GM19328 (cell line): Measurements from ENCODE around the gene ZBTB20.

Experiments used
- ATAC-seq: cut with Tn5 transposase; IDR thresholded peaks from one replicate; pipeline ENCODE4 v1.9.1; 2021; ENCODE audit warnings: mild to moderate bottlenecking, moderate library complexity; ENCODE audit not compliant: unreplicated experiment

ZBTB20 gene

DNA sequence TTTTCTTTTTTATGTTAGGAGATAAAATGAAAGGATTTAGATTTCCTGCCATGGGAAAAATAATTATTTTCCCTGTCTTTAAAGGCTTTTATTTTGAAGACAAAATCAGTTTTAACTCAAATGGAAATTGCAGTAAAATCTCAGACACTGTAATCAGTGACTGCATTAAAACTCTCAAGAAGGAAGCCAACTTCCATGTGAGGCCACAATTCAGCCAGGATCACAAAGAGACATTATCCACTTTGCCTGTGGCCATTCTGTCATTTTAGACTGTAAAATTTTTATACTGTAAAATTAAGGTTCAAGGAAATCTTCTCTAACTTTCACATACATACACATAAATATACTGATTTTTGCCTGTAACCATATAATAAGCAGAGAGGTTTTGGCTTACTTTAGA, 549.2 kb downstream of the ZBTB20 start:
- ATAC-seq: no peak

DNA sequence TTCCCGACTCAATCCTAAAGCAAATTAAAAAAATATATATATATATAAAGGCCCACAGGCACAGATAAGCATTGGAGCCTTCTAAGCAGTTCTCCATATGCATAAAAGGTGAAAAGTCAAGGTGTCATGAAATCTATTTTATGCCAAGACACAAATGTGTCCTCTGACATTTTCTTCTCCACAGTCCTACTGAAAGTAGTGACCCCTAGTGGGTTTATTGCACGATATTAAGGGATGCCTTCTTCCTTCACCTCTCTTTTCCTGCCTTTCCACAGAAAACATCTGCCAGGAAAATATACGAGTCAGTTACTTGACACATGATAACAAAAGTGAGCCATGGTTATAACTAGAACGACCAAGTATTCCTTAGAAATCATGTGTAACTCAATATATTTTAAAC, 550.1 kb downstream of the ZBTB20 start:
- no peak for ATAC-seq

DNA sequence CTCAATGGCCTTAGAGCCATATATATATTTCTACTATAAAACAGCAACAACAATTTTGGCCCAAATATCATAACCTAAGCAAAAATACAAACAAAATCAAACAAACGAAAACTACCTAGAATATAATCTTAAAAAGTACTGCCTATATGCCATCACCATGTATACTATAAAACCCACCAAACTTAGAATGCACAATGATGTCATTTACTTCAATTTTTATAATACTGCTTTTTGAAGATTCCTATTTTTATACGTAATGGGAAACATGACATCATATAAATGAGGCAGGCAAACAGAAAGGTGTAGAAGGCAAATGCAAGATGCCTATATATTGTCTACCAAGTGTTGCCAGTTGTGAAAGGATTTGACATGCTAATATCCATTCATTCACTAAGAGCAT, 550.9 kb downstream of the ZBTB20 start:
- no peak for ATAC-seq

DNA sequence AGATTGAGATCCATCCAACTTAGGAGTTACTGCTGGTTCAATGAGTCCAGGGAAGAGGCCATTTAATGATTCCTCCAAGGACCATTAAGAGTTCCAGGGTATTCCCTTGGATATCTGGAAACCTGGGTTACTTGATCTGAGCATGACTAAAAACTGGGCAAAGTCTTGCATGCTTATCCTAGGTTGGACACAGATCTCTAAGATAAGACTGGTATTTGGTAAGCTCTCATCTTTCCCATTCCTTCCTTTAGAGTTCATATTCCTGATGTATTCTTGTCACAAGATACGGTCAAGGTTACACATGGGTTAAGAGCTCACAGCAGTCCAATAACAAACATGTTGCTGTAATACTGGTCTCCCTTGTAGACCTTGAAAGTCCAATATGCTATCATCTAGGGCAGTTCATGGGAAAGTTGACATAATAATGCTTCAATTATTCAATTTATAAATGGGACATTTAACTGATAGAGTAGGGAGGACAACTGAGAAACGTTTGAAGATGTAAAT, 551.5 kb downstream of the ZBTB20 start:
- ATAC-seq: no peak

DNA sequence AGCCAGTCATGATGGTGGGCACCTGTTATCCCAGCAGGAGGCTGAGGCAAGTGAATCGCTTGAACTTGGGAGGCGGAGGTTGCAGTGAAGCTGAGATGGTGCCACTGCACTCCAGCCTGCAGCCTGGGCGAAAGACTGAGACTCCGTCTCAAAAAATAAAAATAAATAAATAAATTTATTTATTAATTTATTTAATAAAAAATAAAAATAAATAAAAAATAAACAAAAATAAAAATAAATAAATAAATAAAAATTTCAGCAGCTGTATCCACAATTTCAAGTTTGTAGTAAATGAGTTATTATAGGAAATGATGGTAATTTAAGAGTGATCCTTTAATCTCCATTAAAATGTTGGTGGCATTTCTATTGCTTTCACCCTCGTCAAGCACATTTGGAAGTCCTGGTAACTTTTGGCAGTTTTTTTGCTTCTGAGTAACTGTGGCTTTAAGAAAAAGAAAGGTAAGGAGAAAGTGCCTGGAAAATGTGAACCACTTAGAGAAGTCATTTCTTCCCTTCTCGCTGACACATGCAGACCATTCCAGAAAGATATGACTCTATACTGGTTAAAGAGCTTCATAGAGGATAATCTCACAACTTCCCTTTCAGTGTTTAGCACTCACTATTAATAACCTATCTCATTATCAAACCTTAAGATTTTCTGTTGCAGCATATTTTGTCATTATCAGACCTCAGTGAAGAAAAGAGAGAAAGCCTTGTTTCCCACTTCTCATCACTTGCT, 556.6 kb downstream of the ZBTB20 start:
- no peak for ATAC-seq

DNA sequence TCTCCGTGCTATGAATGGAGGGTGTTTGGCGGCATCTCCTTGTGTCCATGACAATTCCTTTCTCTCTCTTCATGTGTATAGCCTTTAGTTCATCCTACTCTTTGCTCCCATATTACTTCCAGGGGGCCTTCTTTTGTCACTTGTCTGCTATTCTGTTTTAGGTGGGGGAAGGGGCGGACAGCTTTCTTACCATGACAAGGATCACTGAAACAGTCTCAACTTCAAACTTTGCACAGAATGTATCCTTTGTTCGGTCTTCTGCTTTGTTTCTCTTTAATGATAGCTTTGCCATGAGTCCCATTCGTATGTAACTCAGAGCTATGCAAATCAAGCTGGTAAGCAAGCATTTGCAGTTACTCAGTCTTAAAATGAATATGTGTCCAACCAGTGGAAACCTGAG, 559.1 kb downstream of the ZBTB20 start:
- ATAC-seq: no peak

DNA sequence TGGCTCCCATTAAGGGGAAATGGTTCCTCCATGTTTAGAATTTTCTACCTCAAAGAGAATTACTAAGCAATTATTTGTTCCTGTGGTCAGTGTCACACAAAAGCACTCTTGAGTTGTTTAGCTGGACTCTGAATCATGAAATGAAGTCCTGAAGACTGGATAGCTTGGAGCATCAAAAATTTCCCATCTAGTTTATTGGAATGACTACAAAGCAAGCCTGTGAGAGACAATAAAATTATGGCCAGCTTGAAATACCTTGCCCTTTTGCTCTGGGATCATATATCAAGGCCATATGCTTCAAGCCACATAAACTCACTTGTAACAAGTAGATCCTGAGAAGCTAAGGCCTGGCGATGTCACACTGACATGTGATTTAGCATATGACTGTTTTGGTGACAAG, 561.0 kb downstream of the ZBTB20 start:
- ATAC-seq: no peak

DNA sequence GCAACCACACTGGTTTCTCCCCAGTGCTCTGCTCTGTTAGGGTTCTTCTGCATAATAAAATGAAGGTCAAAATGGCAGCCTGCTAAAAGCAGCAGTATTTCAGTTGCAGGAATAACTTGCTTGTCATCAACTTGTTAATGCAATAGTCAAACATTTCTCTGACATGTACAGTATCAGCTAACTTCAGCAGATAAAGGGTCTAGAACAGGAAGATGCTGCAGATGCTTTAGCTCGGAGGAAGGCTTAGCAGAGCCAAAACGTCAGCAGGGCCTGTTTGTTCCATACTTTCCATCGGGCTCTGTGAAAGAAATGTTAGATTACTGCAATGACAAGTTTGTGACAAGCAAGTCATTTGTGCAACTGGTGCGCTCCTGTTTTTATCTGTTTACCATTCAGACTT, 561.4 kb downstream of the ZBTB20 start:
- no peak for ATAC-seq

DNA sequence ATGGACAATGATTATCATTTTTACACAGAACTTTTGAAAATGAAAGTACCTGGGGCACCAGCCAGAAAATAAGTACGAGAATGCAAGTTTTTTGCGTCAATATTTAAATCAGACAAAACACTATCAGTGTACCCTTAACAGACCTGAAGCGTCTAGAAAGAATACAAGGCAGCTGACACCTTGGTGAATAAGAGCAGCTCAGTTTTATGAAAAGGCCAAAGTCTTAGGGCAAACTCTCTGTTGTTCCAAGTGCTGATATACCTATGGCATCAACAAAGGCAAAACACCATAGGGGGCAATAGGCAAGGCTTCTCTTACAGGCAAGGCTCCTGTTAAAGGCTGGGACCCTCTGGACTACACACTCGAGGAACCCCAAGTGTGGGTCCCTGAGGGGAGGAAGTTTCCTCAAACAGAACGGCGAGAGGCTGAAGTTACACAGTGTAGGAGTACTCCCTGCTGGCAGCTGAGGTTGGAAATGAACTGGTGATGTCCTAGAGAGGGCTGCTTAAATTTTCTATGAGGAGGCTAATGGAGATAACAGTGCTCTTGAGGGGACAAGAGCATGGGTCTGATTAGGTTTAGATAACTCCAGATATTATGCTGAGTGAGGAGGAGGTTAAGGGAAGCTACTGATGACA, 562.2 kb downstream of the ZBTB20 start:
- ATAC-seq: no peak

DNA sequence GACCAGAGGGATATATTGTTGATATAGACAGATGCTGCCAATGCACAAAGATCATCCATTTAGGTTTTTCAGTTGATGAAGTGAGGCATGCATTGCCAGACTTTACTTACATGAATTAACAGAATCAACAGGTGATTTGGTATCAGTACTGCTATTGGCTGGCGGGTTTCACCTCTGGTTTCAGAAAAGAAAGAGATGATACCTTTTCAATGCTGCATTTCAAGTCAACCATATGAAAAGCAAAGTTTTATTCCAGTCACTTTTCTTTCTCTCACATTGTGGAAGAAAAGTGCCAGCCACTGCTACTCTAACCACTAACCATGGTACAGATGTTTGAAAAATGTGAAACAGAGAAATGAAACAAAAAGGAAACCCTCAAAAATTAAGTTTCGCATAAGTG, 564.2 kb downstream of the ZBTB20 start:
- peak; percentile 56 for ATAC-seq

DNA sequence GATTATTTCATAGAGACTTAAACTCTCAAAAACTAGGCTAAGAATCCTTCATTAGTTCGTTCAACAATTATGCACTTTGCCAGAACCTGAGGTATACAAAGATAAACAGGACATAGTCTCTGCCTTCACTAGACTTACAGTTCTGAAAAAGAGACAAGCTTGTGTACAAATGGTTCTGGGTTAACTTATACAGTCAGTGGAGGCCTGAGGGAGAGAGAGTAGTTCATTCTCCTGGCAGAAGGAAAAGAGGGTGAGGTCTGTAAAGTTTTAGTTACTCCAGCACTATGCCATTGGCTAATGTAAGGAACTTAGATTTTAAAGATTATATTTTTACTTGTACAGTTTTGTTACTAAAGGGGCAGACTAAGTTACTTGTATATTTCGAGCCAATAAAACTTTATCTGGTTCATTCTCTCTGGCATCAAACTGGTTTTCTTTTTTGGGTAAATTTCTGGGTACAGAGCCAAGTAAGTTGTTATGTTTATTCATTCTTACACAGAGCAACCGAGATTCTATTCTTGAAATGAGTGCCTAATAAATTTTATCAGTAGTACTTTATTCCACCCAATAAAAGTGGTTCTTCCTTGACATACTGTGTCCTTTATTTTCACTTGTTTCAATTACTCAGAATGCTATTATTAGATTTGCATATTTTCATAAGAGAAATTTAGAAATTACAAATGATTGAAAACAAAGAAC, 574.6 kb downstream of the ZBTB20 start:
- no peak for ATAC-seq

DNA sequence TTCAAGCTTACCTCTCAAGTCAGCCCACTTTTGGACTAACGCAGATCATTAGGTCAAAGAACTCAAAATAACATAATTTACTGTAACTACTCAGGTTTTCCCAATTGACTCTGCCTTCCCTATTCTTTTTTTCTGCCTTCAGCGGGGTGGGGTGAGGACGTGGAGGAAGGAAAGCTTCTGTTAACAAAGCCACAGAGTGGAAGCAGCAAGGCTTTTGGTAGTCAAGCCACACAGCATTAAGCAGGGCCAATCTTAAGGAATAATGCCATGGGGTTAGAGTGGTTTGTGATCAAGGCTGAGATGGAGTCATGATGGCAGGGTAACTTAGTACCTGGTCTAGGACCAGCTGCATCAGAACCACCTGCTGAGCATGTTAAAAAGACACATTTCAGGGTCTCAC, 575.7 kb downstream of the ZBTB20 start:
- ATAC-seq: no peak

DNA sequence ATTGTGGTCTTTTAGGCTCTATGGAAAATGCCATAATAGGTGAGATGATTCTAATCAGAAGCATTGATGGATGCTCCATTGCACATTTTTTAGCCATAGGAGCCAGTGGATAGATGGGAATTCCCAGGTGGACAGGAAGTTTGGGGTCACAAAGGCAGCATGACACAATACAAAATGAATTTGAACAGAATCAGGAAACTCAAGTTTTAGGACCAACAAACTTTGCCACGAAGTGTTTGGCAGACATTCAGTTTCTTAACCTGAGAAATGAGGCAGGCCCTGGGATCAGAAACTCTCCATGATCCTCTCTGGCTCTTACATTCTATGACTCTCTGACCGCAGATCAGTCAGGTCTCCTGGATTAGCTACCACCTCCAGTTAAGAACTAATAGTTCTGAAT, 577.9 kb downstream of the ZBTB20 start:
- no peak for ATAC-seq

DNA sequence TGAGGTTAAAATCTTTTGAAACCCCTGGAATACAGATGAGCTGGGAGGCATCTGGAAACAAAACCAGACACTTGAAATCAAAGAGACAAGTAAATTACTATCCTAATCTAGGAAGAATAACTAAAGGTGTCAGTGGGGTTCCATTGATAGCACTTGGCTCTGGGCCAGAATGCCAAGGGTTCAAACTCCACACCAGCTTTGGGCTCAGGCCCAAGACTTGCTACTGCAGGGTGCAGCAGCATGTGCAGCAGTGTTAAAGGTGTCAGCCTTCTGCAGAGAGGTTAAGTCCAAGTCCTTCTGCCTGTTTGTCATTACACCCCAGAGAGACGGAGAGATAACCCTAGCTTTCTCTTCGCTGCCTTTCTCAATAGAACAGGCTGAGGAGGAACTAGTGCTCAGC, 579.3 kb downstream of the ZBTB20 start:
- ATAC-seq: no peak

DNA sequence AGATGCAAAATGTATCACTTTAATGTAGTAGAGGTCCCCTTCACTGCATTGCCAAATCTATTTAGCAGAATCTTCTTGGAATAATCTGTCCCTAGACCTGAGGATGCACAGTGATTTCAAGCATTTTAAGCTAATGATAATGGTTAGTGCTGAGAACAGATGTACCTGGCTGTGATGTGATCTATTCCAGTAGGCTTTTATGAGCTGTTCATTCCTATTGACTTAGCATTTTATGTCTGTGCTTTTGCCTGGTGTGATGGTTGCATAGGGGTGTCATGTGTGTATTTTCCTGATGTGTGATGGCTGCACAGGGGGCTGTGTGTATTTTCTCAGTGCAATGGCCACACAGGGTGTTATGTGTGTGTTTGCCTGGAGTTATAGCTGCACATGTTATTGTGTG, 580.3 kb downstream of the ZBTB20 start:
- ATAC-seq: no peak

DNA sequence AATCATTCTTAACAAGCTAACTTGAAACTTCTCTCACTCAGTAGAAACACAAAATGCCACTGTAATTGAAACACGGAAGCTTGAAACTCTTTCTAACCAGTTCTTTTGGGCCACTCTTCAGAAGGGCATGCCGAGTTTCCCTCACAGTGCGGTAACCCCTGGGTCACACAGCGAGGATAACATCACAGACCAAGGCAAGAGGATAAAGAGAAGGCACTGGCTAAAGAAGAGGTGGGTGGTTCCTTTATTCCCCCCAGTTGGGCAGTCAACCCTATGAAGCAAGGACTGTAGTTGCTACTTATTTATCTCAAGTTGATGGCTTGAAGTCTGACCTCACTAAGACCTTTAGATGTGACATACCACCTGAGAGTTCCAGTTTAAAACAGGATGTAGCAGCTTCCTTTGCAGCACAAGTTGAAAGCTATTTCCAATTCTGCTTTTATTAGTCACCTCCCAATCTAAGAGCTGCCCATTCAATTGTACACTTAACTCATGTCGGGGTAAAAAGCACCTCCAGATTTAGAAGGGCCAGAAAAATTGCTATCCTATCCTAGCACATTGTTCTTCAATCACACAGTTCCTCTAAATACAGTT, 580.8 kb downstream of the ZBTB20 start:
- ATAC-seq: peak; percentile 57

DNA sequence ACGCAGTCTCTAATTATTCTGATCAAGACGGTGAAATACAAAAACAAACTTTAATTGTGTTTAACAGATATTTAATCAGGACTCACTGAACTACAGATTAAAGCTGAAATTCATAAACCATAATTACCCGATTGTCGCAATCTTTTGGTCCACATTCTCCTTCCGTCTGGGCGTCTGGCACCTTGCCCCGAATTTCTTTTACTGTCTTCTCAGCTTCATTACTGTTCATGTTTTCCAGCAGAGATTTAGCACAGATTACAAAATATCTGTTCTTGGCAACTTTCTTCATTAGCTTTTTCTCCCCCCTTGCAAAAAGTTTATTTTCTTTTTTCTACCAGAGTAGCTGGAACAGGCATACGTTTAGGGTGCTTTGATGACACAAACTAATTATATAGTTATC, 581.9 kb downstream of the ZBTB20 start:
- ATAC-seq: no peak

DNA sequence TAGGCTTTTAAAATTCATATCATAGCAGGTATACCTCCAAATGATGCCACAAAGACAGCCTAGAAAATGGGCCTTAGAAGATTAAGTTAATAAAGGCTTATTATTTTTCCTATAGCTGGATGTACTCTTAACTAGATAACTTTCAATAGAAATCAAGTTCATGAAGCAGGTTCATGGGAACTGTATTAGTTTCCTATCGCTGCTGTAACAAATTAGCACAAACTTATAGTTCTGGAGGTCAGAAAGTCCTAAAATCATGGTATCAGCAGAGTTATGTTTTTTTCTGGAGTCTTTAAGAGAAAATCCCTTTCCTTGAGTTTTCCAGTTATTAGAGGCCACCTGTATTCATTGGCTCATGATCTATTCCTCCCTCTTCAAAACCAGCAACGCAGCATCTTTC, 583.4 kb downstream of the ZBTB20 start:
- ATAC-seq: no peak

DNA sequence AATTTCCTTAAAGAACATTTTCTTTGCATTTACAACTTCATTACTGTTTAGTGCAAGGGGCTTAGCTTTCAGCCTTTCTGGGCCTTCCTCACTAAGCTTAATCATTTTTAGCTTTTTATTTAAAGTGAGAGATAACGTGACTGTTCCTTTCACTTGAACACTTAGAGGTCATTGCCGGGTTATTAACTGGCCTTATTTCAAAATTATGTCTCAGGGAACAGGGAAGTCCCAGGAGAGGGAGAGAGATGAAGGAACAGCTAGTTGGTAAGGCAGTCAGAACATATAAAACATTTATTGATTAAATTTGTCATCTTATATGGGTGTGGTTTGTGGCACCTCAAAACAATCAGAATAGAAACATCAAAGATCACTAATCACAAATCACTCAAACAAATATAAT, 584.5 kb downstream of the ZBTB20 start:
- ATAC-seq: no peak

DNA sequence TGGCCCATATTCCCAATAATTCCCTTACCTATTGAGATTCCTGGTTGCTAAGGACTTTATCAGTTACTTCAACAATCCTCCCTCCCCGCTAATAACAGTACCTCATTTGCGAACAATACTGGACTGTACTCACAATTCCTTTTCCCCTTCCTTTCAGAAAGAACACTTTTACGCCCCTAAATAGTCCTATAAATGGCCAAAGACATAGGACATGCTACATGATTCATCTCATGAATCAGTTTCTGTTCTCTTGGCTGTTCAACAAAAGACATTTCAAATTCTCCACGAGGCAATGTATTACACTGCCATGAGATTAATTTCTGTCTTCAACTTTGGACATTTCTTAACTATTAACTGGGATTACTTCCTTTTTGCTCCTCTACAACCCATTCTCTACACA, 588.8 kb downstream of the ZBTB20 start:
- no peak for ATAC-seq

DNA sequence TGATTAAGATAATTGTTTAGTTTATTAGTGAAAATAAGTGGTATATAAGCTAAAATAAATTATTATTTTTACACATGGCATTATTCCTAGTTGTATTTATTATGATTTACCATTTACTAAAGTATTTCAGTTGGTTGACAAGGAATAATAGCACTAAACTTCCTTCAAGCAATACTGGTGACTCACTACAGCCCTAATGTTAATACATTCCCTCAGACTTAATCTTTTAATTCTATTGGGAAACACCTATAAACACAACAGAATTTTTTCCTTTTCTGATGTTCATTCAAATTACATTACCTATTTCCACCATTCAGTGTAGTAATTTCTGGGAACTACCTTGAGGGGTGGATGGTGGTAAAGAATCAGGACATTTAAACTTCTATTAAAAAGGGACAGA, 589.3 kb downstream of the ZBTB20 start:
- ATAC-seq: no peak
